Spinal cord (tissue), 10 donors: ENCODE results near the gene OR6N2. TPM values are rescaled to one million over a fixed set of nuclear protein-coding genes. Genes with fewer than 3 reads are reported as not detected.

Source experiments
- DNase-seq, 6 donors: peaks; one replicate each; pipeline versions ENCODE4 v3.0.0 to v3.0.0-alpha.2; 2013 to 2015; ENCODE audit warnings: low spot score in 6 of 6, low read depth in 4 of 6
- H3K27ac ChIP-seq: one replicate; pipeline ENCODE4 v1.5.1; 2013; ENCODE audit warnings: low read depth, low read length, control low read depth
- H3K27me3 ChIP-seq: one replicate; pipeline ENCODE4 v1.6.1; 2013; ENCODE audit warnings: low read length; ENCODE audit not compliant: control insufficient read depth, insufficient read depth
- H3K36me3 ChIP-seq: one replicate; pipeline ENCODE4 v1.6.1; 2013; ENCODE audit warnings: low read length; ENCODE audit not compliant: control insufficient read depth, insufficient read depth
- H3K4me1 ChIP-seq: one replicate; pipeline ENCODE4 v1.6.1; 2013; ENCODE audit warnings: low read length; ENCODE audit not compliant: control insufficient read depth, insufficient read depth
- H3K4me3 ChIP-seq: one replicate; pipeline ENCODE4 v1.5.1; 2013; ENCODE audit warnings: low read depth, low read length, control low read depth
- H3K9me3 ChIP-seq: one replicate; pipeline ENCODE4 v1.6.1; 2013; ENCODE audit warnings: low read length; ENCODE audit not compliant: control insufficient read depth, insufficient read depth
- WGBS: methylation state at CpG from one replicate; pipeline ENCODE4 v1.1.5; 2013; ENCODE audit warnings: missing lambda C conversion rate; ENCODE audit not compliant: insufficient coverage; 5-methylcytosine and 5-hydroxymethylcytosine counted together
- polyA plus RNA-seq, 2 donors: library from polyadenylated mRNA; unstranded; fragments of 120-200 nt; gene quantifications; one replicate each; pipeline ENCODE4 v1.2.1, GENCODE V29; 2013; ENCODE audit not compliant: insufficient read length in 2 of 2
- total RNA-seq, 2 donors: library from RNA; depleted of rRNA in 1 of 2; stranded (reverse); fragments of 120-200 nt in 1 of 2; fragments of >200 nt in 1 of 2; gene quantifications; one replicate each; pipeline versions ENCODE4 v1.2.3 to v1.2.4, GENCODE V29; 2013 to 2014
- donor health status: healthy.

OR6N2 gene
- total and polyA plus RNA-seq, 4 donors, result not detected

DNA sequence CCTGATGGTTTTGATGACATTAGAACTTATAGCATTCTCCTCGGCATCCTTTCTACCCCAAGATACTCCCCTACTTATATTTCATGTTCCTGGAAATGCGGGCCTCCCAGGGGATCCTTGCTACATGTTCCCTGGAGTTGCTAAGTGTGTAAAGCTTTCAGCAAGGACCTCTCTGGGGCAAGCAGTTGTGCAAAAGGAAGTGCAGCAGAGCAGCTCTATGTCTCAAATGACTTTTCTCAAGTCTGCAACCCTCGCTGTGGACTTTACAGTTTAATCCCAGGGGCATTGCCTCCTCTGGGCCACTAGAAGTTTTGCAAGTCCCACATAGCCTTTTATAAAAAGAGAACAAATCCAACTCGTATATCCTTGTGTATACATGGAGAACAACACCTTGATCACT is 29.3 kb upstream of the OR6N2 start:
- no peaks in the 10 kb centered on the region for H3K4me1 ChIP-seq
- no peaks in the 10 kb centered on the region for H3K9me3 ChIP-seq
- no peaks in the 10 kb centered on the region for H3K27me3 ChIP-seq
- H3K36me3 ChIP-seq, result no peaks in the 10 kb centered on the region
- WGBS, result 75% methylated on average over 1 of the region's 4 CpGs
- DNase-seq, result no peak
- H3K4me3 ChIP-seq, result no peak overlapping the region
- no peak overlapping the region for H3K27ac ChIP-seq

- no peak overlapping the region for H3K27ac ChIP-seq
- 100% methylated on average over 1 of the region's 5 CpGs for WGBS
- H3K27me3 ChIP-seq, result no peaks in the 10 kb centered on the region
- H3K36me3 ChIP-seq, result no peaks in the 10 kb centered on the region
- no peaks in the 10 kb centered on the region for H3K9me3 ChIP-seq
- DNase-seq, result no peak
- H3K4me3 ChIP-seq, result no peak overlapping the region
- H3K4me1 ChIP-seq, result no peaks in the 10 kb centered on the region
These were observed 28.9 kb upstream of the OR6N2 start for GRCh38 chr1:158809862-158810261.

GRCh38 chr1:158809256-158809655 is 28.3 kb upstream of the OR6N2 start:
- WGBS, result 100% methylated on average over 1 of the region's 3 CpGs
- Histone ChIP-seq H3K9me3 (no peaks in the 10 kb centered on the region), H3K27me3 (no peaks in the 10 kb centered on the region), H3K27ac (no peak overlapping the region), H3K36me3 (no peaks in the 10 kb centered on the region), H3K4me1 (no peaks in the 10 kb centered on the region), H3K4me3 (no peak overlapping the region)
- no peak for DNase-seq

DNA sequence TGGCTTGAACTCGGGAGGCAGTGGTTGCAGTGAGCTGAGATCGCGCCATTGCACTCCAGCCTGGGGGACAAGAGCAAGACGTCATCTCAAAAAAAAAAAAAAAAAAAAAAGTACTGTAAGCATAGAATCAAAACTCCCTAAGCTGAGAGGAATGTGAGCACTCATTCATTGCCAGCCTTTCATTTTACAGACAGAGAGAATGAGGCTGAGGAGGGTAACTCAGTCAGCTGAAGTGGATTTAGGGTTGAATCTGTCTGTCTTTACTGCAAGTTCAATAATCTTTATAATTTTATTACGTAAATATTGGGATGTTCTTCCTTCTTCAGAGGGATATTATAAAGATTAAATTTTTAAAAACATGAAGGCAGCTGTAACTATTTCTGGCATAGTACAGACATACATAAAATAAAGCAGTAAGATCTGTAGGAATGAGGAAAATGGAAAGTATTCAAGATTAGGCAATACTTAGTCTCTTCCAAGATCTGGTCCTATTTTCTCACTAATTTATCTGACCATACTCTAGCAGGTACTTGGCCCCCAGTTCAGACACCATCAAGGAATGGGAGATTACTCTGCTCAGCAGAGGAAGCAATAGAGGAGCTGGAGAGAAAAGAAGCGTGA is 26.0 kb upstream of the OR6N2 start:
- Histone ChIP-seq H3K27me3 (no peaks in the 10 kb centered on the region), H3K4me3 (no peak overlapping the region), H3K9me3 (no peaks in the 10 kb centered on the region), H3K36me3 (no peaks in the 10 kb centered on the region), H3K27ac (no peak overlapping the region), H3K4me1 (no peaks in the 10 kb centered on the region)
- WGBS, result no CpG with 5 or more reads among the region's 6 CpGs
- DNase-seq, result no peak

DNA sequence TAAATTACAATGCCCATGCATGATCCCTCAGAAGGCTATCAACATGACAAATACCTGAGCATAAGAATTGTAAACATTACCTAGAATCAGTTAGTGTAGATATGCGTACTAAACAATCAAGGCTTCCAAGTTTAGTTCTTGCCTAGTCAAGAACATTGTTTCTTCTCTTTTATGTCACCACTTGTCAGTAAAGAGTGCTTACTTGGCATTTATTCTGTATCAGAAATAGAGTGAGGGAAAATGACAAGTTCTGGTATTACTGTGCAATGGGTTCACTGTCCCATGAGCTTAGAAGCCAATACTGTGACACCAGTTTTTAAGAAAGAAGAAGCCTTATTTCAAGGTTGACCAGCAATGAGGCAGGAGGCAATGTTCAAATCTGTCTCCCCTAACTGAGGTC is 22.7 kb upstream of the OR6N2 start:
- DNase-seq, result no peak
- H3K36me3 ChIP-seq, result no peaks in the 10 kb centered on the region
- H3K9me3 ChIP-seq, result no peaks in the 10 kb centered on the region
- no peak overlapping the region for H3K27ac ChIP-seq
- no peaks in the 10 kb centered on the region for H3K27me3 ChIP-seq
- H3K4me1 ChIP-seq, result no peaks in the 10 kb centered on the region
- H3K4me3 ChIP-seq, result no peak overlapping the region
- no CpG with 5 or more reads among the region's 1 CpG for WGBS

- no peaks in the 10 kb centered on the region for H3K4me1 ChIP-seq
- no peaks in the 10 kb centered on the region for H3K36me3 ChIP-seq
- H3K27ac ChIP-seq, result no peak overlapping the region
- no peaks in the 10 kb centered on the region for H3K27me3 ChIP-seq
- no peak for DNase-seq
- H3K9me3 ChIP-seq, result no peaks in the 10 kb centered on the region
- no peak overlapping the region for H3K4me3 ChIP-seq
- no CpG with 5 or more reads among the region's 1 CpG for whole genome bisulfite sequencing
These were observed 20.4 kb upstream of the OR6N2 start for GRCh38 chr1:158801396-158801795.

- Histone ChIP-seq H3K4me3 (no peak overlapping the region), H3K36me3 (no peaks in the 10 kb centered on the region), H3K27ac (no peak overlapping the region), H3K9me3 (no peaks in the 10 kb centered on the region), H3K4me1 (no peaks in the 10 kb centered on the region), H3K27me3 (no peaks in the 10 kb centered on the region)
- WGBS, result 100% methylated on average over 1 of the region's 2 CpGs
- no peak for DNase-seq
These were observed 19.5 kb upstream of the OR6N2 start for GRCh38 chr1:158800526-158800925.

GRCh38 chr1:158799689-158800088 is 18.7 kb upstream of the OR6N2 start:
- Histone ChIP-seq H3K36me3 (no peaks in the 10 kb centered on the region), H3K4me3 (no peak overlapping the region), H3K4me1 (no peaks in the 10 kb centered on the region), H3K27ac (no peak overlapping the region), H3K9me3 (no peaks in the 10 kb centered on the region), H3K27me3 (no peaks in the 10 kb centered on the region)
- DNase-seq, result no peak
- 100% methylated on average over 1 of the region's 4 CpGs for WGBS

DNA sequence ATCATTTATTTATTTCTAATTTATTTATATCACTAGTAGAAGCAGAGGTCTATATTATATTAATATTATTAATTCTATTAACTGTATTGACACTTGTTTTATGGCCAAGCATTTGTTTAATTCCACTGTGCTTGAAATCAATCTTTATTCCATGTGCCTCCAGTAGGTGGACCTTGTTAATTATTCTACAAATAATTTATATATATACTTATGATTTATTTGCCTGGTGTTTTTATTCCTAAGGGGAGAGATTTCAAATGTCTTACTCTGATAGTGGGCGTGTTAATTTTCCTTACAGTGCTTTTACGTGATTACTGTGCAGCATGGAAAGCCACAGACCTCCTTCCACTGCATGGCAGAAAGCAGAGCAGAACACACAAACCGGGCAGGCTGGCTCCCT is 17.5 kb upstream of the OR6N2 start:
- WGBS, result 86% methylated on average over 3 of the region's 3 CpGs
- Histone ChIP-seq H3K27ac (no peak overlapping the region), H3K9me3 (no peaks in the 10 kb centered on the region), H3K4me3 (no peak overlapping the region), H3K27me3 (no peaks in the 10 kb centered on the region), H3K36me3 (no peaks in the 10 kb centered on the region), H3K4me1 (no peaks in the 10 kb centered on the region)
- no peak for DNase-seq

- Histone ChIP-seq H3K9me3 (no peaks in the 10 kb centered on the region), H3K4me1 (no peaks in the 10 kb centered on the region), H3K27ac (no peak overlapping the region), H3K36me3 (no peaks in the 10 kb centered on the region), H3K27me3 (no peaks in the 10 kb centered on the region), H3K4me3 (no peak overlapping the region)
- WGBS, result 68% methylated on average over 6 of the region's 6 CpGs
- DNase-seq, result no peak
These were observed 13.2 kb upstream of the OR6N2 start for GRCh38 chr1:158794247-158794646.
